GM19397 (cell line): ENCODE measurements around the gene YES1.
"Not testable (repeated sequence)": the region's sequence is repeated elsewhere in the genome, so short reads cannot be mapped to it uniquely, and the experiment has no call there.

Experiments used
- ATAC-seq: cut with Tn5 transposase; IDR thresholded peaks from one replicate; pipeline ENCODE4 v1.9.1; 2021; ENCODE audit warnings: mild to moderate bottlenecking, moderate library complexity; ENCODE audit not compliant: unreplicated experiment

YES1 gene

DNA sequence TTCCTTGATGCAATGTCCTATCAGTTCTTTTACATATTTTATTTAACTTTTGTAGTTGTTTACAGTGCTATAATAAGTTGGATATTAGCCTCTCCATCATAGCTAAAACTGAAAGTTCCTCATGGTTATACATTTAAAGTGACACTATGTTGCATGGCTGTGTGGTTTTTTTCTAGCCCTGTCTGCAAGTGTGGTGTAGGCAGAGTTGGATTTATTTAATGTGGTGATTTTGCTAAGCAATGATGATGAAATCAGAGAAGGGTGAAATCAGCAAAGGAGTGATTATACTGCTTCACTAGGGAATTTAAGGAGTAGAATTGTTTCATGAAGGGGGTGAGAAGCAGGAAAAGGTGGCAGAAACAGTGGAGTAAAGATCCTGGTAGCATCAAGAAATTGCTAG is 81.3 kb downstream of the YES1 start:
- ATAC-seq, result no peak

DNA sequence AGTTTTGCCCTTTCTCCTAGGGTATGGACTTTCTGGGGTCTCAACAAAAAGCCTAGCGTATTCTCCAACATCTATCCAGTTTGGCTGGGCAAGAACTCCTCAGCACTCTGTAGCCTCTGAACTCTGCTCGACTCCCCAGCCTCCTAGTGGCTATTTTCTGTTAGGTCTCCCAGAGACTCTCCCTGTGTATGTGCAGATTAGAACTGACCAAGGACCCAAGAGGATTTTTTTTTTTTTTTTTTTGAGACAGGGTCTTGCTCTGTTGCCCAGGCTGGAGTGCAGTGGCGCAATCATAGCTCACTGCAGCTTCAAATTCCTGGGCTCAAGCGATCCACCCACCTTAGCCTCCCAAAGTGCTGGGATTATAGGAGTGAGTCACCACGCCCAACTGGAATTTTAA is 81.9 kb downstream of the YES1 start:
- ATAC-seq, result not testable (repeated sequence)

DNA sequence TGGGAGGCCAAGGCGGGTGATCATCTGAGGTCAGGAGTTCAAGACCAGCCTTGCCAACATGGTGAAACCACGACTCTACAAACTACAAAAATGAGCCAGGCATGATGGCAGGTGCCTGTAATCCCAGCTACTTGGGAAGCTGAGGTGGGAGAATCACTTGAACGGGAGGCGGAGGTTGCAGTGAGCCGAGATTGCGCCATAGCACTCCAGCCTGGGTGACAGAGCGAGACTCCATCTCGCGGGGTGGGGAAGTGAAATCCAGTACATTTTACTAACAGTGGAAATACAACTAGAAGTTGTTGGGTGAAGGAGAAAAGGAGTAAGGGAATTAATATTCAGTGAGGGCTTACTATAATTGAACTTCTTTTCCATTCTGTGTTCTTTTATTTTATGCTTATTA is 86.4 kb downstream of the YES1 start:
- ATAC-seq, result no peak

DNA sequence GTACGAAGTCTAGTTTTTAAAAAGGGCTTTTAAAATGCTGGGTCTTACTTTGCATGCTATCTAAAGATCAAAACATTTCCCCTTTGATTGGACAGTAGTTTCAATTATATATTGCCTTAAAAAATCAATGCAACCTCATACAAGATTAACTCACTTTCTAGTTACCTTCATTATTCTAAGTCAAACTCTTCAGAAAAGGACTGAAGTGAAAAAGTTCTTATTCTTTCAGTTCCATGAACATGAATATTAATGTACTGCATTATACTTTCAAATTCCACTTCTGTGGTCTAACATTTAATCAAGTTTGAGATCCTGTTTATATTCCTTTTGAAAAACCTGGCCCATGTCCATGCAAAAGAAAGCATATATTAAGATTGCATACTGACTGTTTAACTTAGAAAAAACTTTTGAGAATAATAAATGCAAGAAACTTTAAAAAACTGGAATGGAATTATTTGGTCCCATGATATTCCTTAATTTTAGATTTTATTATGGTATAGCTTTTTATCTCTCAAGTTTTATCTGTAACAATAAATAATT is 88.4 kb downstream of the YES1 start:
- ATAC-seq, result no peak

DNA sequence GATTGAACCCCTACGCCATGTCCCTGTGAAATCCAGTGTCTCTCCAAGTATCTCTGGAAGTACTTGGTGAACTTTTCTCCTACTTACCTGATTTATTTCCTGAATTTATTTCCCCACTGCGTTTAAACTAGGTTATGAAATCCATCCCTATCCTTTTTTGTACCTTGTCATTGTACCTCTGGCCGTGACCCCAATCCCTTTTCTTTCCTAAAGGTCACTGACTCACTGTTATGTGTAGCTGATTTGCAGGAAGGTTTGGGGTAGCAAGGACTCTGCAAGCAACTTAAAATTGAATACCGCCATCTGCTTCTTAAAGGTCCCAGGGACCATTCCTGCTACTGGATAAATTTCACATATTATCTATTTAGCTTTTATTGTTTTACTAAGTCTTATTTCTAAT is 95.0 kb downstream of the YES1 start:
- ATAC-seq, result no peak

DNA sequence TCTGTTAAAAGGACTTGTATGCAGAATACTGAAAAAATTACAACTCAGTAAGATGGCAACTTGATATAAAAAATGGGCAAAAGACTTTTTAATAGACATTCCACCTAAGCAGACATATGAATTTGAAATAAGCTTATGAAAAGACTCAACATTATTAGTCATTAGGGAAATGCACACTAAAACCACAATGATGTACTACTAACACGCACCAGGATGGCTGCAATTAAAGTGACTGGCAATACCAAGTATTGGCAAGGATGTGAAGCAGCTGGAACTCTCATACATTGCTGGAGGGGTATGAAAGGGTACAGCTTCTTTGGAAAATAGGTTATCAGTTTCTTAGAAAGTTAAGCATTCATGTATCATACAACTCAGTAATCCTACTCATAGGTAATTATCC is 96.4 kb downstream of the YES1 start:
- no peak for ATAC-seq

DNA sequence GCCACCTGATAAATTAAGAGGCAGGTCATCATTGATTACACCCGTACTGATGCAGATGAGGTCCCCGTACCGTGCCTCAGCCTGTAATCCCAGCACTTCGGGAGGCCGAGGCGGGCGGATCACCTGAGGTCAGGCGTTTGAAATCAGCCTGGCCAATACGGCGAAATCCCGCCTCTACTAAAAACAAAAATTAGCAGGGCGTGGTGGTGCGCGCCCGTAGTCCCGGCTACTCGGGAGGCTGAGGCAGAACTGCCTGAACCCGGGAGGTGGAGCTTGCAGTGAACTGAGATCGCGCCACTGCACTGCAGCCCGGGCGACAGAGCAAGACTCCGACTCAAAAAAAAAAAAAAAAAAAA is 98.9 kb downstream of the YES1 start:
- no peak for ATAC-seq

DNA sequence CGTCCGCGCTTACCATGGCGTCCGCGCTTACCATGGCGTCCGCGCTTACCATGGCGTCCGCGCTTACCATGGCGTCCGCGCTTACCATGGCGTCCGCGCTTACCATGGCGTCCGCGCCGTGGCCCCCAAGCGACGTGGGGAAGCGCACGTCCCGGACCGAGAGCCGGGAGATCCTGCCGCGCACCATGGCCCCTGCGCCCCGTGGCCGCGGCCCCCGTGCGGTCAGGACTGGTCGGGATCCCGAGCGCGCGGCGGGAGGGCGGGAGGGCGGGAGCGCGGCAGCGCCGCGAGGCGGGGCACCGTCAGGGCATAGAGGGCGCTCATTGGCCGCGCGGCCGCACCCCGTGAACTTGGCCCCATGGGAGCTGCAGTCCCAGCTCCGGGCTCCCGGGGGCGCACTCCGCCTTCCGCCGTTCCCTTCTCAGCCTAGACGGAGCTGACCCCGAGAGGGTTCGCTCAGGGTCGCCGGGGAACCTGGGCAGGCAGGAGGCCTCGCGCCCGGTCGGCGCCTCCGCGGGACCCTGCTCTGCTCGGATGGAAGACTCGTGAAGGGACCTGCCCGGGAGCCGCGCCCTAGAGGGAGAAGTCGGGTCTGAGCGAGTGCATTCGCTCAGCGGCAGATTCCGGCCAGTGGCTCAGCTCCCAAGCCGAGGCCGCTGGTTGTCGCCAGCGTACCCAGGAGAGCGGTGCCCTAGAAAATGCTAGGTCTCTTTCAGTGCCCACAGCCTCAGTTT is 99.5 kb downstream of the YES1 start, which contains the start of gene ENOSF1:
Gene ENOSF1, minus strand, starts transcription at position 230 of the 734 bp plus-strand sequence. Its CDS starts 43 bp downstream, at position 187.
- ATAC-seq, result peak; percentile 91

DNA sequence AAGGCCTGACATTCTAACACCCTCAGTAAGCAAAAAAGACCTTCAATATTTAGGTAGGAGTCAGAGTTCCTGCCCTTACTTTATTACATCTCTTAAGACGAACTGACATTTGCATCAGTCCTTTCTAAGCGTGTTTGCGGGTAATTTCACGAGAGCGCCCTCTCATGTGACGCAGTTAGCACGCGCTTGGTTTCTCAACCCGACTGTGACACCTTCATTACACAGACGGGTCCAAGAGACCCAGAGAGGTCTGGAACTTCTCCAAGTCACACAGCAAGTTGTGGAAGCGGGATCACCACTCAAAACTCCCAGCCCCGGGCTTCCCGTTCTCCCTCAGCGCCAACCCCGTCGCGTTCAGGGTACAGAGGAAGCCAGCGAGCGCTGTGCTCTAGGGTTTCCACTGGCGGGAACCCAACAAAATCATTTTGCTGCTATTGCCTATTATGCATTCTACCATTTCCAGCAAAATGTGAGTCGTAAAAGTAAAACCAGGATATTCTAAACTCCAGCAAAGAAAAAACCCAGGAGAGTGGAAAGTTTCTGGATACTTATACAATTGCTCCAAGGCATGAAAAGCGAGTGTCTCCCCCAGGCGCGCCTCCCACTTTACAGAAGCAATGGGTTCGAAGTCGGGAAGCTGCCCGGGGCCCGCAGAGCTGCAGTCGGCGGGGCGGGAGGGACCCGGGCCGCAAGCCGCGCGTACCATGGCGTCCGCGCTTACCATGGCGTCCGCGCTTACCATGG is 100.2 kb downstream of the YES1 start:
- peak; percentile 58 for ATAC-seq

DNA sequence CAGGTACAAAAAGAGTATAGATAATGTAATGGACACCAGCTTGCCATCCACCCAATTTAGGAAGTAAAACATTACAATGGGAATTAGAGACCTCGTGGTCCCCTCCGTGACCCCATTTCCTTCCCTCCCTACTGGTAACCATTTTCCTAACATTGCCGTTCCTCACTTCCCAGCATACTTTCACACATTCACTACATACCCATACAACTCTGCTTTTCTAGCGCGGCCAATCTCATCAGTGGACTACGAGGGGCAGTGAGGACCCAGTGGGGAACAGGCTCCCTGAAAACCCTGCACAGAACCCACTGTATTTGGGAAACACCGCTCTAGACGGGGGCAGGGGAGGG is 100.8 kb downstream of the YES1 start:
- peak; percentile 3 for ATAC-seq

DNA sequence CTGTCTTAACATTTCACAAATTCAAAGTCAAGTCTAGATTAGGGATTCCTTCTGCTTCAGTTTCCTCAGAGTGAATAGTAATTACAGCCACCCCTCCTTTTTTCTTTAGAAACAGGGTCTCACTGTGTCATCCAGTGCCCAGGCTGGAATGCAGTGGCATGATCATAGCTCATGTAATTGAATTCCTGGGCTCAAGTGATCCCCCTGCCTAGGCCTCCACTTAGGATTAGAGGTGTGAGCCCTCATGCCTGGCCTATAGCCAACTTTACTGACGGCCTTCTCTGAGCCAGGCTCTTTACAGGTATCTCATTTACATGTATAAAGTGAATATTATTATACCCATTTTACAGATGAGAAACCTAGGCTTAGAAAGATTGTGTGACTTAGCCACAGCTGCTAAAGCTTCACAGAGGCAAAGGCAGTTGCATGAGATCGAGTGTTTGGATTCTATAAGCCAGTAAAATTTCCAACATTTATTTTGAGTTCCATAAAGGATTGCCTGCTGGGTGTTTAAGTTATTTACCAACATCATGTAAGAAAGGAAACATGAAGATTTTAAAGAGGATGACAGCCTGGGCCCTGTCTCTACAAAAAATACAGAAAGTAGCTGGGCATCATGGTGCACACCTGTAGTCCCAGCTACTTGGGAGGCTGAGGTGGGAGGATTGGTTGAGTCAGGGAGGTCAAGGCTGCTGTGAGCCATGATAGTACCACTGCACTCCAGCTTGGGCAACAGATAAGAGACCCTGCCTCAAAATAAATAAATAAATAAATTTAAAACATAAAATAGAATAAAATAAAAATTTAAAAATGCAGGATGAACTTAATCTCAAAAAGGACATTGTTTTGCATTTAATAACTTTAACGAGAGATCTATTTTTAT is 101.4 kb downstream of the YES1 start:
- no peak for ATAC-seq

DNA sequence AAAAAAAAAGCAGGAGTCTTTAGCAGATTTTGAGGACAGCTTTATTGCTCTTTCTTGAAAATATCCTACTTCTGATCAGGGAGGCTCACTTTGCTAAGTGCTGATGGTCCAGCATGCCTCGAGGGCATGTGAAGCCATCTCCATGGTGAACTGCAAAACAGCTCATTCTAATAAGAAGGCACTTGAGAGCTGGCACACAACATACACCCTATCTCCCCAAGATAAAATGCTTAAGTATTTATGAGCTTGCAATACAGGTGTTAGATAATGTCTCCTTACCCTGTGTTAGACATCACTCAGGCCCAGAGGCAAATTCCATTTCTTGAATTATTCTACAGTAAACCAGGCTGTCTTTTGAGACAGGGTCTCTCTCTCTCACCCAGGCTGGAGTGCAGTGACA is 102.3 kb downstream of the YES1 start:
- ATAC-seq, result no peak

DNA sequence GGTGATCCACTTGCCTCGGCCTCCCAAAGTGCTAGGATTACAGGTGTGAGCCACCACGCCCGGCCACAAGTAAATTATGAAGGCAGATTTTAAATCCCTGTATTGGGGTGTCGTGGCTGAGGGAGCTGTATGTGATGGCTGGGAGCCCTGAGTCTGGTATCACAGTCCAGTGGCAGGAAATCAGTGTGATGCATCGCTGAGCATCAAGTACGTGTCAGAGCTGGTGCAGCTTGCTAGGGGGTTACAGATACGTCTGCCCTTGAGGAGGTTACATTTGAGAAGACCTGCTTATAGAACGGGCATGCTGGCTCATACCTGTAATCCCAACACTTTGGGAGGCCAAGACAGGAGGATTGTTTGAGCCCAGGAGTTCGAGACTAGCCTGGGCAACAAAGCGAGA is 103.9 kb downstream of the YES1 start:
- ATAC-seq, result no peak

DNA sequence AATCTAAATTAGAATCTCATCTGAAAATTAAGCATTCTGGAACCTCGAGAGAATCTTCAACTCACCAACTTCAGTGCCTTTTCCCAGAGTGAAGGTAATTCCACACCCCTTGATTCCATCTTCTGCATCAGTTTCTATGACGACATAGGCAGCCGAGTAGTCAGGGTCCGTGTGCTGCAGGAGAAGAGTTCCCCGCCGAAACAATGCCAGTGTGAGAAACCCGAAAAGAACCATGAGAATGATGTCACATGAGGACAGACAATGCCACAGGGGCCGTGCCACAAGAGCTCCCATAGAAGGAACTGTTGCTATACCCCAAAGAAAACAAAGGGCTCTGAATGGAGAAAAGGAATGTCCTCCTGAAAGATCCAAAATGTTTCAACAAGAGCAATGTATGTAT is 105.6 kb downstream of the YES1 start:
- no peak for ATAC-seq

DNA sequence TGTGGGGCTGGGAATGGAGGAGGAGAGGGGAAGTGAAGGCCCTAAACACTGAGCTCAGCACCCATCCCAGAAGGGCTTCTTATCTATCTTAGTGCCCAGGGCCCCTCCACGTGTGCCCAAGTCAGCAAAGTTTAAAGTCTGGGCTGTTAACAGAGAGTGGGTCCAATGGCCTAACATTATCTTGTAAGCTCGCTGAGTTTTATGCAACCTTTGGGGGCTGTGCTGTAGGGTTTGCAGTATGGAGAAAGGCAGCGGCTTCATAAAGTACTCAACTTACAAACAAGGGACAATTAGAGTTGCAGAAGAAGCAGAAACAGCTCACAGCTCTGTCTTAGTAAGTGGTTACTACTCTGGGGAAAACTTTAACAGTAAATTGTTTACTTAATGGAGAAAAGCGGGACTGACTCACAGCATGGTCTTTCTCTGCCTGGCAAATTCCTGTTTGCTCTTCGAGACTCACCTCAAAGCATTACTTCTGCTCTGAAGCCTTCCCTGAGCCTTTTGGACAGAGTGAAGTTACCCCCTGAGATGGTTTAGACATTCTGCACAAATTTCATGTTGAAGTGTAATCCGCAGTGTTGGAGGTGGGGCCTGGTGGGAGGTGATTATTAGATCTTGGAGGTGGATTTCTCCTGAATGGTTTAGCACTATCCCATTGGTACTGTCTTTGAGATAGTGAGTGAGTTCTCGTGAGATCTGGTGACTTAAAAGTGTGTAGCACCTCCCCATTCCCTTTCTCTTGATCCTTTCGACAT is 108.7 kb downstream of the YES1 start:
- ATAC-seq, result no peak

DNA sequence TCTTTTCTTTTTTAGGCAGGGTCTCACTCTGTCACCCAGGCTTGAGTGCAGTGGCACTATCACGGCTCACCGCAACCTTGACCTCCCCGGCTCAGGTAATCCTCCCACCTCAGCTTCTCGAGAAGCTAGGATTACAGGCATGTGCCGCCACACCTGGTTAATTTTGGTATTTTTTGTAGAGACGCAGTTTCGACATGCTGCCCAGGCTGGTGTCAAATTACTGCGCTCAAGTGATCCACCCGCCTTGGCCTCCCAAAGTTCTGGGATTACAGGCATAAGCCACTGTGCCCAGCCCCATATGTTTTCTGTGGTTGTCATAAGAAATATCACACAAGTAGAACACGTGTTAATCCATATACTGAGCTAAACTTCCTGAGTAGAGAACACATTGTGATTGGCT is 114.2 kb downstream of the YES1 start:
- ATAC-seq, result no peak

DNA sequence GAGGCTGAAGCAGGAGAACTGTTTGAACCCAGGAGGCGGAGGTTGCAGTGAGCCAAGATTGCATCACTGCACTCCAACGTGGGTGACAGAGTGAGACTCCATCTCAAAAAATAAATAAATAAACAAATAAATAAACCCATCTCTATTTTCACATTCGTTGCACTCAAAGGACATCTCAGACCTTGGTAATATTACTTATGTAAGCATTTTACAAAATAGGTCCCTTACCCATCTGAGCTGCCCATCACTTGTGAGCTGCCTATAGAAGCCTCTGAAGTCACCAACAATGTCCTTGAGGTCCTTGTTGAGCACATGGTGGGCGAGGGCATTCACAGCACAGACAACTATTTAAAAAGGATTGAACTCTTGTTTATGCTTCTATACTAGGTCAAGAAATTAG is 115.0 kb downstream of the YES1 start:
- ATAC-seq, result no peak

DNA sequence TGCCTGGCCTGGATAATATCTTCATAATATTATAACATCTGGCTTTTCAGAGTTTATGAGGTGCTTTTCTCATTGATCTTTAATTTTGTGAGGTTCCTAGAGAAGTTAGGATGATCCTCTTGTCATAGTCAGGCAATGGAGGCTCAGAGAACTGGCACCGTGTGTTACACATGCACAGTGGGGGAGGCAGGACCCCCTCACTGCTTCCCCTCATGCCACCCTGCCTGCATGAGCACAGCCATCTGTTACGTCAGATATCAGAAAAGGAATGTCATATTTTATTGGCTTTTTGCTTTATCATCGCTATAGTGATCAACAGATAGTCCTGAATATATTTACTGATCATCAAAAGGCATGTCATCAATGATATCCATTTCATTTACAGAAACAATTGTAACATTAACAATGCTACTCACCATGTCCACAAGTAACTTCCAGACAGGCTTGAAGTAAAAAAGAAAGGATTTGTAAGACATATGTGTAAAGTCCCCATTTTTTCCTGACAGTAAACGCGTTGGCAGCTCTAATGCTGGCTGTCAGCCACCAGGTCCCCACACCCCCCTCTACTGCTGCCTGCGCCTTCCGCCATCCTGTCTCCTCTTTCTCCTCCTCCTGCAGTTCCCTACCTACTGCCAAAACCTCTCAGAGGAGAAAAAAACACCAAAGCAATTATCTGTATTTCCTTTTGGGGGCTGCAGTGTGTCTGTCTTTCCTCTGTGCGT is 118.4 kb downstream of the YES1 start:
- no peak for ATAC-seq

DNA sequence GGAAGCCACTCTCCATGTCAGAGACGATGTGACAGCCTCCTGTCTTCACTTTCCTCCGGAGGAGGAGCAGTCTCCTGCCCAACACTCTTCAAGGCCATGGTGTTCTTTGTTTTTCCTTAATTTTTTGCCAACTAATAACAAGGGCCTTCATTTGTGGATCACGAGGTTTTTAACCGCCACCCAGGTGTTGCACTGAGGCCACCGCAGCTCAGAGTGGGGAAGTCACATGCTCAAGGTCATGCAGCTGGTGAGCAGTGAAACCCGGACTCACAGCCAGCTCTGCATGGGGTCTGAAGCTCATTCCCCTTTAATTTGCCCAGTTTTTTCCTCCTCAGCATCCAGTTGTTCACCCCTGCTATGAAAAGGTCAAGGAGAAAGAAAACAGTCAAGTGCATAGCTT is 119.2 kb downstream of the YES1 start:
- no peak for ATAC-seq

DNA sequence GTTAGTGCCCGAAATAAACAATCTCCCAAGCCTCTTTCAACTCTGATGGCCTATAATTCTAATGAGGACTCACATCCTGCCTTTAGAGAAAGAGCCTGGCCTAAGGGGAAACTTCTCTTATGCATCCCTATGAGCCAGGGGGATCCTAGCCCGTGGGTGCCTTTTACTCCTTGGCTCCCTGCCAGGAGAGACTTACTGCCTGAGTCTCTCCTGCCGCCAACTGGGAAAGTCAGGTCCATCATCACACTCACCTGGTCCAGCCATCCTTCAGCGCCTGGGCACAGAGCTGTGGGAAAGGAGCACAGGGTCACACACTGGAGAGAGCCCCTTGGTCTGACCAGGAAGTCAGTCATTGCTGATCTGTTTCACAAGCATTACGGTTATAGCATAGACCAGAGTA is 123.7 kb downstream of the YES1 start:
- ATAC-seq, result no peak
